ENCODE measurements around the gene TMEM218.

GRCh38 chr11:125082611-125083311 lies 28.7 kb downstream of the TMEM218 start:
- no peak for TF ChIP-seq CTCF (IDR thresholded peaks at IDR 0.05)
- TF ChIP-seq POLR2A (IDR thresholded peaks at IDR 0.05), result no peak
